Transverse colon (tissue), 4 donors: ENCODE measurements around the gene SLC35G1.

ENCODE experiments used
- CTCF ChIP-seq, 5 experiments: fragments of 200-600 bp in 3 of 5; fragments of 450-650 bp in 2 of 5; sonication (generic) in 3 of 5; IDR thresholded peaks; 1 replicate in 2 of 5; 2 replicates in 3 of 5; pipeline ENCODE4 v1.5.1; 2016 to 2017; ENCODE audit warnings: antibody characterized with exemption in 5 of 5, inconsistent platforms in 3 of 5, mild to moderate bottlenecking in 2 of 5, moderate library complexity in 1 of 5
- POLR2AphosphoS5 ChIP-seq, 3 donors: sonication (generic); formaldehyde crosslinking; IDR thresholded peaks; one replicate each; pipeline ENCODE4 v1.6.1; 2016; ENCODE audit warnings: antibody characterized with exemption in 3 of 3

- TF ChIP-seq CTCF (IDR thresholded peaks at IDR 0.05): no peak
- no peak for TF ChIP-seq POLR2AphosphoS5 (IDR thresholded peaks at IDR 0.05)
These were observed 5.3 kb downstream of the SLC35G1 start for GRCh38 chr10:93899109-93899508.
